Thyroid gland (tissue), 4 donors: ENCODE data around the gene DET1. TPM values are rescaled to one million over a fixed set of nuclear protein-coding genes. Genes with fewer than 3 reads are reported as not detected.

ENCODE experiments used
- DNase-seq, 2 donors: peaks; one replicate each; pipeline ENCODE4 v3.0.0-alpha.2; 2019
- H3K27ac ChIP-seq, 3 donors: fragments of 200-600 bp; sonication (generic); 1 replicate in 2 of 3; 2 replicates in 1 of 3; pipeline ENCODE4 v1.5.1; 2016 to 2019; ENCODE audit warnings: mild to moderate bottlenecking in 1 of 3, moderate library complexity in 1 of 3
- H3K27me3 ChIP-seq: fragments of 200-600 bp; sonication (generic); one replicate; pipeline ENCODE4 v1.5.1; 2019
- H3K36me3 ChIP-seq, 2 donors: fragments of 200-600 bp; sonication (generic); one replicate each; pipeline ENCODE4 v1.5.1; 2016 to 2019
- H3K4me1 ChIP-seq, 2 donors: fragments of 200-600 bp; sonication (generic); one replicate each; pipeline ENCODE4 v1.5.1; 2017 to 2019
- H3K4me3 ChIP-seq, 3 donors: fragments of 200-600 bp; sonication (generic); replicated peaks in 1 of 3; 1 replicate in 2 of 3; 2 replicates in 1 of 3; pipeline ENCODE4 v1.5.1; 2016; ENCODE audit warnings: mild to moderate bottlenecking in 1 of 3
- H3K9me3 ChIP-seq: fragments of 200-600 bp; sonication (generic); one replicate; pipeline ENCODE4 v1.5.1; 2017
- POLR2A ChIP-seq, 2 donors: fragments of 450-650 bp; IDR thresholded peaks; one replicate each; pipeline ENCODE4 v1.6.1; 2017; ENCODE audit warnings: antibody characterized with exemption in 2 of 2, mild to moderate bottlenecking in 2 of 2, moderate library complexity in 1 of 2
- WGBS, 2 donors: methylation state at CpG; one replicate each; pipeline ENCODE4 v1.1.5; 2017; 5-methylcytosine and 5-hydroxymethylcytosine counted together
- intact Hi-C: fragments of 100-400 bp; cut with DNase I; formaldehyde crosslinking; loops from one replicate; pipeline ENCODE4 v1.15.1; 2023
- total RNA-seq, 4 donors: library from RNA; depleted of rRNA; stranded (reverse); fragments of >200 nt; gene quantifications; one replicate each; pipeline ENCODE4 v1.2.3, GENCODE V29; 2016
- TF ChIP-seq, protein P1 (sequence below), 6 experiments: fragments of 200-600 bp in 3 of 6; fragments of 450-650 bp in 3 of 6; sonication (generic) in 3 of 6; IDR thresholded peaks; one replicate each; pipeline ENCODE4 v1.5.1; 2016 to 2019; ENCODE audit warnings: antibody characterized with exemption in 6 of 6, mild to moderate bottlenecking in 2 of 6, inconsistent platforms in 1 of 6, moderate library complexity in 1 of 6

Gene DET1
- total RNA-seq, 4 donors from 2014 or later = 8.8 to 11.2 (median 10.6) TPM

DNA sequence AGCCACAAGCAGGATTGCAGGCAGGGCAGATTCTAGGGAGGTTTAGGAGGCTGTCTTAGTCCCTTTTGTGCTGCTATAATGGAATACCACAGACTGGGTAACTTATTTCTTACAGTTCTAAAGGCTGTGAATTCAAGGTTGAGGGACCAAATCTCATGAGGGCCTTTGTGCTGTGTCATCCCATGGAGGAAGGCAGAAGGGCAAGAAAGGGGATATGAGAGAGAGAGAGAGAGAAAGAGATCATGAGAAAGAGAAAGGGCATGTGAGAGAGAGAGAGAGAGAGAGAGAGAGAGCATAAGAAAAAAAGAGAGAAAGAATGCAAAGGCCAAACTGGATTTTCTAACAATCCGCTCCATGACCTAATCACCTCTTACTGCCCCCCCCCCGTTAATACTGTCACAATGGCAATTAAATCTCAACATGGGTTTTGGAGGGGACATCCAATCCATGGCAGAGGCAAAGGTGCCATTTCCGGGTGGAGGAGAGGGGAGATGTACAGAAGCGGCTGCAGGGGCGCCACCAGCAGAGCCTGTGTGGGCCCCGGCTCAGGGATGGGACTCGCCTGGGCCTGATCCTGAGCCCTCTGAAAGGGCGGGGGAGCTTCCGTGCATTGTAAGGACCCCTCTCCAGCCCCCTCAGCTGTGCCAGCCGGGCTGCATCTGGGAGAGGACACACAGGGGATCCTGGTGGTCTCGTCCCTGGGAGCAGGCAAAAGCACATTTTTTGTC lies 58.5 kb downstream of the DET1 start:
- Histone ChIP-seq H3K27ac (no peak overlapping the region), H3K36me3 (no peaks in the 10 kb centered on the region), H3K4me3 (no peak overlapping the region), H3K9me3 (no peaks in the 10 kb centered on the region), H3K27me3 (no peaks in the 10 kb centered on the region), H3K4me1 (no peaks in the 10 kb centered on the region)
- WGBS, 2 donors = 79% methylated on average over 9 to 11 of the region's 11 CpGs
- DNase-seq = no peak
- intact Hi-C loops = no loop called here
- TF ChIP-seq, protein P1, sequence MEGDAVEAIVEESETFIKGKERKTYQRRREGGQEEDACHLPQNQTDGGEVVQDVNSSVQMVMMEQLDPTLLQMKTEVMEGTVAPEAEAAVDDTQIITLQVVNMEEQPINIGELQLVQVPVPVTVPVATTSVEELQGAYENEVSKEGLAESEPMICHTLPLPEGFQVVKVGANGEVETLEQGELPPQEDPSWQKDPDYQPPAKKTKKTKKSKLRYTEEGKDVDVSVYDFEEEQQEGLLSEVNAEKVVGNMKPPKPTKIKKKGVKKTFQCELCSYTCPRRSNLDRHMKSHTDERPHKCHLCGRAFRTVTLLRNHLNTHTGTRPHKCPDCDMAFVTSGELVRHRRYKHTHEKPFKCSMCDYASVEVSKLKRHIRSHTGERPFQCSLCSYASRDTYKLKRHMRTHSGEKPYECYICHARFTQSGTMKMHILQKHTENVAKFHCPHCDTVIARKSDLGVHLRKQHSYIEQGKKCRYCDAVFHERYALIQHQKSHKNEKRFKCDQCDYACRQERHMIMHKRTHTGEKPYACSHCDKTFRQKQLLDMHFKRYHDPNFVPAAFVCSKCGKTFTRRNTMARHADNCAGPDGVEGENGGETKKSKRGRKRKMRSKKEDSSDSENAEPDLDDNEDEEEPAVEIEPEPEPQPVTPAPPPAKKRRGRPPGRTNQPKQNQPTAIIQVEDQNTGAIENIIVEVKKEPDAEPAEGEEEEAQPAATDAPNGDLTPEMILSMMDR (IDR thresholded peaks at IDR 0.05) = no peak
- no peak for TF ChIP-seq POLR2A (IDR thresholded peaks at IDR 0.05)

DNA sequence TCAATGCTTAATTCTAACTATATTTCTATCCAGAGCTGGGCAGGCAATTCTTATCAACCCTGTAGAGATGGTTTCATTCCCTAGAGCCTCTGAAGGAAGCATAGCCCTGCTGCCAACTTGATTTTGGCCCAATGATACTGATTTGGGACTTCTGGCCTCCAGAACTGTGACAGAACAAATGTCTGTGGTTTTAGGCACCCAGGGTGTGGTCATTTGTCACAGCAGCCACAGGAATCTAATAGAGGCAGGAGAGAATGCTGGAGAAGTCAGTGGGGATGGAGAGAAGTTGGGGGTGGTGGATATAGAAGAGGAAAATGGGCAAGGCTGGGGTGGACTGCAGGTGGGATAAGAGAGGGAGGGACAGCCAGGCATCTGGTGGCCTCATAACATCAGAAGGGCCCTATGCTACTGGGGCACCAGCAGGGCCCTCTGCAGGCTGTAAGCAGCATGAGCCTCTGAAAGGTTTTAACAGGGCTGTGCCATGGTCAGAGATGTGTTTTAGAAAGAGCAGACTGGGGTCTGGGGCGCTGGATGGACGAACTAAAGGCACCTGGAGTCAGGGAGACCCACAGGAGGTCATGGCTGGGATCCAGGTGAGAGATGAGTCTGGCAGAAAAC lies 59.2 kb downstream of the DET1 start:
- no peaks in the 10 kb centered on the region for H3K36me3 ChIP-seq
- no peak overlapping the region for H3K27ac ChIP-seq
- no peaks in the 10 kb centered on the region for H3K4me1 ChIP-seq
- TF ChIP-seq, protein P1 (IDR thresholded peaks at IDR 0.05) = no peak
- TF ChIP-seq POLR2A (IDR thresholded peaks at IDR 0.05) = no peak
- H3K27me3 ChIP-seq = no peaks in the 10 kb centered on the region
- DNase-seq = no peak
- no peaks in the 10 kb centered on the region for H3K9me3 ChIP-seq
- 78 to 87% methylated on average over 2 of the region's 2 CpGs for WGBS, 2 donors
- intact Hi-C loops = no loop called here
- no peak overlapping the region for H3K4me3 ChIP-seq

DNA sequence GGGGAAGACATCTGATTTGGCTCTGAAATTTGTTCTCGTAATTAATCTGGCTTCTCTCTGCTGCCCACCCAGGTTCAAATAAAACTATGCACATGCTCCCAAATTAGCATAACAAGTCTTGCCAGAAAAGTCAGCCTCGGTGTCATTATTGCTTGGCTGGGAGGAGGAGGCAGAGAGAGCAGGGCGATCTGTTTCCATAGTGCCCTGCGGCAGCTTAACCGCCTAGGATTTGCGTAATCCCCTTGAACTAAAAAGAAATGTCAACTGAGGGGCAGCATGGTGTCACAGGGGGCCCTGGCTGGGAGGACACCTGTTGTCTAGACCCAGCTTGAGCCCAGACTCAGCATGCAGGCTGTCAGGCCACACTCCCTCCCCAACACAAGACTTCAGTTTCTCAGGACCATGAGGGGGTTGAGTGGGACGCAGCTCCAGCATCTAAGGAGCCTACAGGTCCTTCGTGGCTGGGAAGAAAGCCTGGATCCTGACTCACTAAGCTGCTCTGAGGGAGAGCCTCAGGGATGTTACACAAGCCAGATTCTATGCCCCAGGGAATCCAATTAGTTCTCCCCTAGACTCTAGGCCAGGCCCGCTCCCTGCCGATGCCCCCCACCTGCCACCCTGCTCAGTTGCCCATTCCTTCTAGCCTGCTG lies 61.7 kb downstream of the DET1 start:
- DNase-seq = no peak

DNA sequence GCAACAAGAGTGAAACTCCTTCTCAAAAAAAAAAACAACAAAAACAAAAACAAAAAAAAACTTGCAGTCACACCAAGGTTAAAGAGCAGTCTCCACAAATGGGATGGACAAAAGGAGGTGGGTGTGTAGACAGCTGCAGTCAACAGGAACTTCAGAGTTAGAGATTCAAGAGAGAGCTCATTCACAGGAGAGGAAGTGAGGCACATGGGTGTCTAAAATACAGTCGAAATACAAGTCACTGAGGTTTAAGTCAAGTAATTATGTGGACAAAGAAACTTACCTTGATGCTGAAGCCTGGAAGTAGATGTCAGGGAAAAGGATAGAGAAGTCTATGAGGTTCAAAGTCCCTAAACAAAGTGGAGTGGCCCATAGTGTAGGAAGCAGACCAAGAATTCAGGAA lies 64.2 kb downstream of the DET1 start:
- Histone ChIP-seq H3K9me3 (no peaks in the 10 kb centered on the region), H3K36me3 (peaks cover 12 to 18% of the 10 kb centered on the region in 2 donors), H3K27ac (no peak overlapping the region), H3K27me3 (no peaks in the 10 kb centered on the region), H3K4me3 (no peak overlapping the region), H3K4me1 (no peaks in the 10 kb centered on the region)
- WGBS, 2 donors = 71 to 77% methylated on average over 1 of the region's 1 CpG
- no peak for TF ChIP-seq POLR2A (IDR thresholded peaks at IDR 0.05)
- TF ChIP-seq, protein P1 (IDR thresholded peaks at IDR 0.05) = no peak
- intact Hi-C loops = no loop called here
- no peak for DNase-seq

More for the DNA sequence above, 61.7 kb downstream of the DET1 start:
- H3K4me1 ChIP-seq = no peaks in the 10 kb centered on the region
- H3K27ac ChIP-seq = no peak overlapping the region
- WGBS, 2 donors = 43 to 51% methylated on average over 8 to 10 of the region's 10 CpGs
- intact Hi-C loops = no loop called here
- H3K27me3 ChIP-seq = no peaks in the 10 kb centered on the region
- H3K4me3 ChIP-seq = no peak overlapping the region
- no peaks in the 10 kb centered on the region for H3K9me3 ChIP-seq
- H3K36me3 ChIP-seq = peaks cover 0 to under 1% of the 10 kb centered on the region in 2 donors
- TF ChIP-seq POLR2A (IDR thresholded peaks at IDR 0.05) = no peak
- TF ChIP-seq, protein P1 (IDR thresholded peaks at IDR 0.05) = no peak

DNA sequence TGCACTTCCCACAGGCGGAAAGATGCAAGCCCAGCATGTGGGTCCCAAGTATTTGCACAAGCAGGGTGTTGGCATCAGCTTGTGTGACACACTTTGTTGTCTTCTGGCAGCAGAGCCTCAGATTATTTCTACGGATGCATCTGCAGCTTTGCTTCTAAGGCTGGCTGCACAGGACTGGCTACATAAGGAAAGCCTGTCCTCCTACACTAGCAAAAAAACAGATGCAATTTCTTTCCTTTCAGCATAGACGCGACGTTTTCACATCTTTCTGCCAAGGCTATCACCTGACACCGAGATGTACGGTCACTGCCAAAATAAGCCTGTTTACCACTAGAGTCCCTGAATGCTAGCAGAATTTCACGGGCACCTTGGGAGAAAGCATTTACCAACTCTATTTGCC lies 65.5 kb downstream of the DET1 start:
- Histone ChIP-seq H3K27me3 (no peaks in the 10 kb centered on the region), H3K36me3 (peaks cover 14 to 22% of the 10 kb centered on the region in 2 donors), H3K9me3 (no peaks in the 10 kb centered on the region), H3K27ac (no peak overlapping the region), H3K4me1 (no peaks in the 10 kb centered on the region), H3K4me3 (no peak overlapping the region)
- intact Hi-C loops = no loop called here
- TF ChIP-seq POLR2A (IDR thresholded peaks at IDR 0.05) = no peak
- TF ChIP-seq, protein P1 (IDR thresholded peaks at IDR 0.05) = no peak
- WGBS, 2 donors = 80 to 82% methylated on average over 8 of the region's 8 CpGs
- no peak for DNase-seq
